Thyroid gland (tissue), 4 donors: ENCODE data around the gene CYP2W1. TPM values are rescaled to one million over a fixed set of nuclear protein-coding genes. Genes with fewer than 3 reads are reported as not detected.

ENCODE experiments used
- DNase-seq, 2 donors: peaks; one replicate each; pipeline ENCODE4 v3.0.0-alpha.2; 2019
- H3K27ac ChIP-seq, 3 donors: fragments of 200-600 bp; sonication (generic); 1 replicate in 2 of 3; 2 replicates in 1 of 3; pipeline ENCODE4 v1.5.1; 2016 to 2019; ENCODE audit warnings: mild to moderate bottlenecking in 1 of 3, moderate library complexity in 1 of 3
- H3K27me3 ChIP-seq: fragments of 200-600 bp; sonication (generic); one replicate; pipeline ENCODE4 v1.5.1; 2019
- H3K36me3 ChIP-seq, 2 donors: fragments of 200-600 bp; sonication (generic); one replicate each; pipeline ENCODE4 v1.5.1; 2016 to 2019
- H3K4me1 ChIP-seq, 2 donors: fragments of 200-600 bp; sonication (generic); one replicate each; pipeline ENCODE4 v1.5.1; 2017 to 2019
- H3K4me3 ChIP-seq, 3 donors: fragments of 200-600 bp; sonication (generic); replicated peaks in 1 of 3; 1 replicate in 2 of 3; 2 replicates in 1 of 3; pipeline ENCODE4 v1.5.1; 2016; ENCODE audit warnings: mild to moderate bottlenecking in 1 of 3
- H3K9me3 ChIP-seq: fragments of 200-600 bp; sonication (generic); one replicate; pipeline ENCODE4 v1.5.1; 2017
- POLR2A ChIP-seq, 2 donors: fragments of 450-650 bp; IDR thresholded peaks; one replicate each; pipeline ENCODE4 v1.6.1; 2017; ENCODE audit warnings: antibody characterized with exemption in 2 of 2, mild to moderate bottlenecking in 2 of 2, moderate library complexity in 1 of 2
- WGBS, 2 donors: methylation state at CpG; one replicate each; pipeline ENCODE4 v1.1.5; 2017; 5-methylcytosine and 5-hydroxymethylcytosine counted together
- intact Hi-C: fragments of 100-400 bp; cut with DNase I; formaldehyde crosslinking; loops from one replicate; pipeline ENCODE4 v1.15.1; 2023
- total RNA-seq, 4 donors: library from RNA; depleted of rRNA; stranded (reverse); fragments of >200 nt; gene quantifications; one replicate each; pipeline ENCODE4 v1.2.3, GENCODE V29; 2016
- TF ChIP-seq, protein P1 (sequence below), 6 experiments: fragments of 200-600 bp in 3 of 6; fragments of 450-650 bp in 3 of 6; sonication (generic) in 3 of 6; IDR thresholded peaks; one replicate each; pipeline ENCODE4 v1.5.1; 2016 to 2019; ENCODE audit warnings: antibody characterized with exemption in 6 of 6, mild to moderate bottlenecking in 2 of 6, inconsistent platforms in 1 of 6, moderate library complexity in 1 of 6

CYP2W1 gene
- total RNA-seq, 4 donors from 2014 or later: not detected

DNA sequence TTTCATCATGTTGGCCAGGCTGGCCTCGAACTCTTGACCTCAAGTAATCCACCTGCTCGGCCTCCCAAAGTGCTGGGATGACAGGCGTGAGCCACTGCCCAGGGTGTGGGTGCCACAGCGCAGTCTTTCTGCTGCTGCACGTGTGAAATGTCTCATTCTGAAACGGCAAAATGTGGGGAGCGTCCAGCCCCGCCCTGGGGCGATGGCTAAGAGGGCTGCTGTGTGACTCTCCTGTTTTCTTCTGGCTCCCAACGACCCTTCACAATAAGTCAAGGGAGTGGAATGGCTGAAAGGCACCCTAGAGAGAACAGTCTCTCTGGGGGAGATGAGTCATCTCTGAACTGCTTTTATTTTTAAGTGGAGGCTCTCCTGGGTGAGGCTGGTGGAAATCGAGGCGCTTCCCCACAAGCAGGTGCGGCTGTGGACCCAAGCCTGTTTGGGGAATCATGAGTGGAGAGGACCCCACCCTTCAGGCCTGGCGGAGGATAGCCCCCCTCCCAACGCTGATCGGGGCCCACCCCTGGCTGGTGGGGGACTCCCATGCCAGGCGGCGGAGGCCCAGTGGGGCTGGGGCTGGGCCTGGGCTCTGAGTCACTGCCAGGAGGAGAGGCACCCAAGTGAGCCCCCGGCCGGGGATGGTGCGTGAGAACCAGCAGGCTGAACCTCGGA lies 46.5 kb upstream of the CYP2W1 start:
- H3K36me3 ChIP-seq: no peaks in the 10 kb centered on the region
- no peaks in the 10 kb centered on the region for H3K4me1 ChIP-seq
- no peaks in the 10 kb centered on the region for H3K9me3 ChIP-seq
- WGBS, 2 donors: 79 to 82% methylated on average over 9 to 16 of the region's 22 CpGs
- intact Hi-C loops: no loop called here
- no peak overlapping the region for H3K27ac ChIP-seq
- no peak for DNase-seq
- H3K4me3 ChIP-seq: no peak overlapping the region
- H3K27me3 ChIP-seq: no peaks in the 10 kb centered on the region
- TF ChIP-seq, protein P1, sequence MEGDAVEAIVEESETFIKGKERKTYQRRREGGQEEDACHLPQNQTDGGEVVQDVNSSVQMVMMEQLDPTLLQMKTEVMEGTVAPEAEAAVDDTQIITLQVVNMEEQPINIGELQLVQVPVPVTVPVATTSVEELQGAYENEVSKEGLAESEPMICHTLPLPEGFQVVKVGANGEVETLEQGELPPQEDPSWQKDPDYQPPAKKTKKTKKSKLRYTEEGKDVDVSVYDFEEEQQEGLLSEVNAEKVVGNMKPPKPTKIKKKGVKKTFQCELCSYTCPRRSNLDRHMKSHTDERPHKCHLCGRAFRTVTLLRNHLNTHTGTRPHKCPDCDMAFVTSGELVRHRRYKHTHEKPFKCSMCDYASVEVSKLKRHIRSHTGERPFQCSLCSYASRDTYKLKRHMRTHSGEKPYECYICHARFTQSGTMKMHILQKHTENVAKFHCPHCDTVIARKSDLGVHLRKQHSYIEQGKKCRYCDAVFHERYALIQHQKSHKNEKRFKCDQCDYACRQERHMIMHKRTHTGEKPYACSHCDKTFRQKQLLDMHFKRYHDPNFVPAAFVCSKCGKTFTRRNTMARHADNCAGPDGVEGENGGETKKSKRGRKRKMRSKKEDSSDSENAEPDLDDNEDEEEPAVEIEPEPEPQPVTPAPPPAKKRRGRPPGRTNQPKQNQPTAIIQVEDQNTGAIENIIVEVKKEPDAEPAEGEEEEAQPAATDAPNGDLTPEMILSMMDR (IDR thresholded peaks at IDR 0.05): no peak
- no peak for TF ChIP-seq POLR2A (IDR thresholded peaks at IDR 0.05)

- Histone ChIP-seq H3K27me3 (no peaks in the 10 kb centered on the region), H3K36me3 (no peaks in the 10 kb centered on the region), H3K27ac (no peak overlapping the region), H3K9me3 (no peaks in the 10 kb centered on the region), H3K4me1 (no peaks in the 10 kb centered on the region), H3K4me3 (no peak overlapping the region)
- TF ChIP-seq, protein P1 (IDR thresholded peaks at IDR 0.05): no peak
- no peak for TF ChIP-seq POLR2A (IDR thresholded peaks at IDR 0.05)
- 89 to 93% methylated on average over 12 to 15 of the region's 16 CpGs for WGBS, 2 donors
- intact Hi-C loops: no loop called here
- no peak for DNase-seq
Measured at GRCh38 chr7:937856-938484, 45.0 kb upstream of the CYP2W1 start.

DNA sequence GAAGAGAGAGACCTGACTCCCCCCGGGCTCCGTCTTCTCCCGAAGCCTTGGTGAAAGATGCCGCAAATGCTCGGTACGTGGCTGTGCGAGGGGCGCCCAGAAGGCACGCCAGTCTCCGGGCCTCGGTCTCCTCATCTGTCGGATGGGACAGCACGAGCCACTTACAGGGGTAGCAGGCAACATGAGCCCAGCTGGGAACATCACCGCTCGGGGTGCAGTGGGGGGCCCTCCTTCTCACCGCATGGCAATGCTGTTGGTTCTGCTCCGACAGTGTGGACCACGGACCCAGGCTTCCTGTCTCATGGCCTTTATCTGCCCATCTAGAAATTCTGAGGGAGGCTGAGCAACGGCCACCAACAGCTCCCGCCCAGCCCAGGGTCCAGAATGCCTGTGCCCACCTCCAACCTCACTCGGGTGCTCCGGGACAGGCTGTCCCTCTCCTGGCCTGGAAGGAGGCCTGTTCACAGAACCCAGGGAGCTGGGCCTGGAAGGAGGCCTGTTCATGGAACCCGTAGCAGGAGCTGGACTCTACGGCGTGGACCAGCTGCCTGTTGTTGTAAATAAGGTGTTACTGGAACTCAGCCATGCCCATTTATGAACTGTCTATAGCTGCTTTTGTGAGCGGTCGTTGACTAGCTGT lies 44.3 kb upstream of the CYP2W1 start:
- intact Hi-C loops: no loop called here
- no peaks in the 10 kb centered on the region for H3K27me3 ChIP-seq
- 98% methylated on average over 14 to 24 of the region's 27 CpGs for WGBS, 2 donors
- DNase-seq: no peak
- no peak overlapping the region for H3K27ac ChIP-seq
- no peaks in the 10 kb centered on the region for H3K4me1 ChIP-seq
- no peak overlapping the region for H3K4me3 ChIP-seq
- no peak for TF ChIP-seq POLR2A (IDR thresholded peaks at IDR 0.05)
- TF ChIP-seq, protein P1 (IDR thresholded peaks at IDR 0.05): no peak
- no peaks in the 10 kb centered on the region for H3K9me3 ChIP-seq
- no peaks in the 10 kb centered on the region for H3K36me3 ChIP-seq

DNA sequence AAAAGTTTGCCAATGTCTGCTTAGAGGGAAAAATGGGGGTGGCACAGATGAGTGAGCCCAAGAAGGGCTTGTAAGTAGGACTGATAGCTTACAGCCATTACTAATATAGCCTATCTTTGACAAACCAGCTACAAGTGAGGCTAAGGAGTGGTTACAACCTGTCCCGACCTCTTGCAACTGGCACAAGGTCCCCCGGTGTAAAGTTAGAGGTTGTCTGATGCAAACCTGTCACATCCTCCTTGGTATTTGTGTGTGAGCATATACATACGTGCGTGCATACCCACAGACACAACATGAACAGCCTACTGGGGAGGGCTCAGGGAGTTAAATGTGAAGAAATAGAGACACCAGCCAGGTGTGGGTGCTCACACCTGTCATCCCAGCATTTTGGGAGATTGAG lies 43.1 kb upstream of the CYP2W1 start:
- WGBS, 2 donors: 82 to 93% methylated on average over 4 of the region's 4 CpGs
- Histone ChIP-seq H3K27me3 (no peaks in the 10 kb centered on the region), H3K4me3 (no peak overlapping the region), H3K9me3 (no peaks in the 10 kb centered on the region), H3K27ac (no peak overlapping the region), H3K4me1 (peaks cover 7 to 8% of the 10 kb centered on the region in 2 donors), H3K36me3 (no peaks in the 10 kb centered on the region)
- TF ChIP-seq, protein P1 (IDR thresholded peaks at IDR 0.05): no peak
- no peak for TF ChIP-seq POLR2A (IDR thresholded peaks at IDR 0.05)
- no peak for DNase-seq
- intact Hi-C loops: no loop called here
